Endothelial cell (in vitro differentiated cells): ENCODE data around the gene SLC34A1. TPM values are rescaled to one million over a fixed set of nuclear protein-coding genes. Genes with fewer than 3 reads are reported as not detected.

ENCODE experiments used
- DNase-seq: peaks from one replicate; pipeline ENCODE4 v3.0.0; 2021; ENCODE audit warnings: low spot score
- H3K27ac Mint-ChIP-seq: one replicate; pipeline ENCODE4 v1.8.0; 2021; ENCODE audit warnings: mixed read lengths, inconsistent platforms; ENCODE audit not compliant: unreplicated experiment
- H3K27me3 Mint-ChIP-seq: one replicate; pipeline ENCODE4 v1.8.0; 2021; ENCODE audit warnings: mild to moderate bottlenecking, moderate library complexity, mixed read lengths, inconsistent platforms; ENCODE audit not compliant: unreplicated experiment
- H3K36me3 Mint-ChIP-seq: one replicate; pipeline ENCODE4 v1.8.0; 2021; ENCODE audit warnings: mild to moderate bottlenecking, low read depth, mixed read lengths, inconsistent platforms; ENCODE audit not compliant: unreplicated experiment
- H3K4me1 Mint-ChIP-seq: one replicate; pipeline ENCODE4 v1.8.0; 2021; ENCODE audit warnings: mild to moderate bottlenecking, mixed read lengths, inconsistent platforms; ENCODE audit not compliant: unreplicated experiment
- H3K4me3 Mint-ChIP-seq: one replicate; pipeline ENCODE4 v1.8.0; 2021; ENCODE audit warnings: mild to moderate bottlenecking, mixed read lengths, inconsistent platforms; ENCODE audit not compliant: unreplicated experiment
- H3K9me3 Mint-ChIP-seq: one replicate; pipeline ENCODE4 v1.8.0; 2021; ENCODE audit warnings: mixed read lengths, inconsistent platforms; ENCODE audit not compliant: unreplicated experiment
- CTCF ChIP-seq: fragments of 200-600 bp; sonication (generic); IDR thresholded peaks from one replicate; pipeline ENCODE4 v1.5.0; 2021; ENCODE audit warnings: antibody characterized with exemption; ENCODE audit not compliant: unreplicated experiment
- total RNA-seq: library from RNA; stranded (reverse); fragmentation: NEBNext Ultra II Directional; extraction: Animal tissue kit (Norgen Biotek cat#: 25700); gene quantifications from one replicate; pipeline ENCODE4 v1.2.1, GENCODE V29; 2021; ENCODE audit not compliant: unreplicated experiment

SLC34A1 gene
- total RNA-seq, 1 donor from 2014 or later = not detected

GRCh38 chr5:177361418-177362291 is 22.6 kb upstream of the SLC34A1 start:
- no peak for TF ChIP-seq CTCF
- Mint-ChIP-seq H3K36me3 (no peaks in the 10 kb centered on the region), H3K4me1 (peaks cover 27% of the 10 kb centered on the region), H3K9me3 (no peaks in the 10 kb centered on the region), H3K27me3 (peaks cover 23% of the 10 kb centered on the region), H3K4me3 (no peak overlapping the region), H3K27ac (no peak overlapping the region)
- no peak for DNase-seq

- no peak overlapping the region for H3K4me3 Mint-ChIP-seq
- DNase-seq = no peak
- H3K4me1 Mint-ChIP-seq = peaks cover 26% of the 10 kb centered on the region
- H3K9me3 Mint-ChIP-seq = no peaks in the 10 kb centered on the region
- H3K27ac Mint-ChIP-seq = no peak overlapping the region
- no peak for TF ChIP-seq CTCF
- H3K36me3 Mint-ChIP-seq = no peaks in the 10 kb centered on the region
- H3K27me3 Mint-ChIP-seq = peaks cover 22% of the 10 kb centered on the region
Observed at GRCh38 chr5:177362292-177362609, 22.0 kb upstream of the SLC34A1 start.

DNA sequence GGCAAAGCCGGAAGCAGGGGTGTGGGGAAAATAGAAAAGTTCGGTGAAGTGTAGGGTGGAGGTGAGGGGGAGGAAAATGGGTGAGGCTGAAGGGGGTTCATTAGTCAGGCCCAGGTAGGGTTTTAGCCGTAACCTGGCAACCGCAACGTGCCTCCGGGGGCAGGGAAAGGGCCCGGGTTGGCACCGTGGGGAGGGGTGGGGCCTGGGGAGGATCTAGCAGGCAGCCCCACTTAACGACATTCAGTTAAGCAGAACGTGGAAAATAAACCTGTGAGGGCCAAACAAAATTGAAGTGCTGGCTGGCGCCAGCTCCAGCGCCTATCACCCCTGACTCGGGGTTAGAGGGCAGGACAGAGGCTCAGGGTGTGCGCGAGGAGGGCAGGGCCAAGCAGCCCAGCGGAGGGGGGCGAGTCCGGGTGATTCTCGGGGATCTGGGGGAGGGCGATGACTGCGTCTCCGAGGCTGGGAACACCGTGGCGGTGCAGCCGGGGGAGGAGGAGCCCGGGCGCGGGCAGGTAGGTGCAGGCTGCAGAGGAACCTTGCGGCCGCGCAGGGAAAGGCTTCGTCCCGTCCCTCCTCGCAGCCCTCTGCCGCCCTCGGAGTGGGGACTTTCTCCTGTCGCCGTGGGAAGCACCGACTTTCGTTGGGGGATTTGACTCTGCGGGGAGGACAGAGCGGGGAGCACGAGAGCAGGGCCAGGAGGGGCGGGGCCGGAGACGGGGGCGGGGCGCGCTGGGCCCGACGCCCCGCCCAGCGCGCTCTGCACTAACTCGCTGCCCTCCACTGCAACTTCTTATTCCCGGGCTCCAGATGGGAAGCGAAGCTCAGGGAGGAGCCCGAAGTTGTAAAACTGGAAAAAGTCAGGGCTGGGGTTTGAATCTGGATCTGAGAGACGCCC is 21.4 kb upstream of the SLC34A1 start:
- Mint-ChIP-seq H3K36me3 (no peaks in the 10 kb centered on the region), H3K27me3 (peaks cover 19% of the 10 kb centered on the region), H3K4me3 (peak overlapping the region; percentile 42), H3K9me3 (no peaks in the 10 kb centered on the region), H3K4me1 (peaks cover 21% of the 10 kb centered on the region), H3K27ac (no peak overlapping the region)
- peak; percentile 51 for DNase-seq
- no peak for TF ChIP-seq CTCF

DNA sequence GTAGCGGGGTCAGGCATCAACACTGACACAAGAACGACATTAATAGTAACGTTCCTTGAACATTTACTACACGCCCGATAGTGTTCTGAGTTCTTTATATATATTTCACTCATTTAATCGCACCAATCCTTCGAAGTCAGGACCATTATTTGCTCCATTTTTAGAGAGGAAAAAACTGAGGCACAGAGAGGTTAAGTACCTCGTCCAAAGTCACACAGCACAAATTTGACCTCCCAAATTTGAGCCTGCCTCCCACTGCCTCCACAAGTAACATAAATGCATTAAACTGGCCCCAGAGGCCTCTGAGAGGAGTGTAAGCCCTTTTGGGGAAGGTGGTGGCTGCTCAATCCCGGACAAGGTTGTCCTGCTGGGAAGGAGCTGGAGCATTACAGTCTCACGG is 20.7 kb upstream of the SLC34A1 start:
- Mint-ChIP-seq H3K9me3 (no peaks in the 10 kb centered on the region), H3K27me3 (peaks cover 24% of the 10 kb centered on the region), H3K4me1 (peaks cover 16% of the 10 kb centered on the region), H3K27ac (no peak overlapping the region), H3K4me3 (no peak overlapping the region), H3K36me3 (no peaks in the 10 kb centered on the region)
- TF ChIP-seq CTCF = no peak
- no peak for DNase-seq
